ENCODE measurements around the gene CBARP. TPM values are rescaled to one million over a fixed set of nuclear protein-coding genes. Genes with fewer than 3 reads are reported as not detected.
A peak's percentile ranks its signal among the peaks of the same experiment; 100 is the strongest.

CBARP gene
- total RNA-seq, 1 donor from 2014 or later: 7.6 TPM

DNA sequence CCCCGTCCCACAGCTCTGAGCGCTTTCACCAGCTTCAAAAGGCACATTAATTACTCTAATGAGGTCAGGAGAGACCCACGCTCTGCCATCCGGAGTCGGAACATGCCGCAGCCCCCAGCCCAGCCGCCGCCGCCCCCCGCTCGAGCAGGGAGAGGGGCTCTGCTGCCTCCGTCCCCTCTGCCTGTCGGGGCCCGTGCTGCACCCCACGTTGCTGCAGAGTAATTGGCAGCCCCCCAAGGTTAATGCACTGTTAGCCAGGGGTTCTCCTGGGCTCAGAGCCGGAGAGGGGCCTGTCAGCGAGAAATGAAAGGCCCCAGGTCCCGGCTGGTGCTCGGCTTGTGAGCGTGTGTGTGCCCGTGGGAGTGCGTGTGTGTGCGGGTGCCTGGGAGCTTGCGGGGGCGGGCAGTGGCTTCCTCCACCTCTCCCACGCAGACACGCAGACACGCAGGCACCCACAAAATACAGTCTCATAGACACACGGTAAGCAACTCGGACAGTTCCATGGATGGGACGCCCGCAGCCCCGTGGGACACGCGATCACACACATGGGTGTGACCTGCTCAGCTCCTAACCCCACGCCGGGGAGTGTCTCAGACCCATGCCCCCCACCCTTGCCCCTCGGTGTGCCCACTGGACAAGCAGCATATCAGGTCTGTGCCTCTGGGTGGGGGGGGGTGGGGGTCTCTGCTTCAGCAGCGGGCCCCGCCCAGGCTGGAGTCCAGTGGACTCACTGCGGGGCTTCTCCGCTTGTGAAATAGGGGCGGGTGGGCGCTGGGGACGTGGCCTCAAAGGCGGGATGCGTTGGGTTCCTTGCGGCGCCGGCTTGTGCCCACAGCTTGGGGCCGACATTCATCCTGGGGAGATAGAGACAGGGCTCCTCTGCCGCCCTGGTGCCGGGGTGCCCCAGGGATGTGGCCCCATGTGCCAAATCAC, 43.1 kb upstream of the CBARP start:
- Mint-ChIP-seq H3K27ac (ENCODE audit: unreplicated experiment) (no peak overlapping the region), H3K9me3 (ENCODE audit: low read depth) (no peaks in the 10 kb centered on the region), H3K4me3 (ENCODE audit: unreplicated experiment) (no peak overlapping the region), H3K4me1 (ENCODE audit: low read depth) (peaks cover 9% of the 10 kb centered on the region), H3K27me3 (ENCODE audit: low read depth) (no peaks in the 10 kb centered on the region), H3K36me3 (ENCODE audit: low read depth) (peaks cover 2% of the 10 kb centered on the region)
- TF ChIP-seq CTCF (IDR thresholded peaks at IDR 0.05): no peak
- no peak for DNase-seq (ENCODE audit: low spot score)

DNA sequence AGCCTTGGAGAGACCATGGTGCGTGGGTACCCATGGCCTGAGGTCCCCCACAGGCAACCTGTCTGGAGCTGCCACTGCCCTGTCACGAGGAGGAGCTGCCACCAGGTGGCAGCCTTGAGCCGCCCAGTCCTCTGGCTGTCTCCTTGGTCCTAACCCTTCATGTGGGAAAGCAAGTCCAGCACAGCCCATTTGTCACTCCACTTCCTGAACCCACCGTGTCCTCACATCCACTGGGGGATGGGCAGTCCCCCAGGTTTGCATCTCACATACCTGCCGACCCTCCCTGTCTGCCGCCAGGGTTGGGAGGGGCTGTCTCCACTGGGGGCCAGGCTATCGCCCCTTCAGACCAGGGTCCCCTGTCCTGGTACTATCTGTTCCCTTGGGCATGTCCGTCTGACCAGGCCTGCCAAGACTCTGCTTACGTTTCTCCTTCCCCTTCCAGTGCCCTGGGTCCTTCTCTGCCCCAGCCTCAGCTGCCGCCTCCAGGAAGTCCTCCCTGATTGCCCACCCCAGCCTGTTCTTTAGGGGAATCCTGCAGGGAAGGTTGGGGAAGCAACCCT, 42.1 kb upstream of the CBARP start:
- peaks cover 9% of the 10 kb centered on the region for H3K4me1 Mint-ChIP-seq (ENCODE audit: low read depth)
- DNase-seq (ENCODE audit: low spot score): no peak
- H3K9me3 Mint-ChIP-seq (ENCODE audit: low read depth): no peaks in the 10 kb centered on the region
- TF ChIP-seq CTCF (IDR thresholded peaks at IDR 0.05): peak; percentile 94
- no peaks in the 10 kb centered on the region for H3K27me3 Mint-ChIP-seq (ENCODE audit: low read depth)
- H3K36me3 Mint-ChIP-seq (ENCODE audit: low read depth): peaks cover 2% of the 10 kb centered on the region
- peak overlapping the region; percentile 27 for H3K27ac Mint-ChIP-seq (ENCODE audit: unreplicated experiment)
- no peak overlapping the region for H3K4me3 Mint-ChIP-seq (ENCODE audit: unreplicated experiment)

- no peak for TF ChIP-seq CTCF (IDR thresholded peaks at IDR 0.05)
- Mint-ChIP-seq H3K4me1 (ENCODE audit: low read depth) (peaks cover 15% of the 10 kb centered on the region), H3K27me3 (ENCODE audit: low read depth) (no peaks in the 10 kb centered on the region)
Measured at GRCh38 chr19:1278713-1279660, 41.2 kb upstream of the CBARP start.

DNA sequence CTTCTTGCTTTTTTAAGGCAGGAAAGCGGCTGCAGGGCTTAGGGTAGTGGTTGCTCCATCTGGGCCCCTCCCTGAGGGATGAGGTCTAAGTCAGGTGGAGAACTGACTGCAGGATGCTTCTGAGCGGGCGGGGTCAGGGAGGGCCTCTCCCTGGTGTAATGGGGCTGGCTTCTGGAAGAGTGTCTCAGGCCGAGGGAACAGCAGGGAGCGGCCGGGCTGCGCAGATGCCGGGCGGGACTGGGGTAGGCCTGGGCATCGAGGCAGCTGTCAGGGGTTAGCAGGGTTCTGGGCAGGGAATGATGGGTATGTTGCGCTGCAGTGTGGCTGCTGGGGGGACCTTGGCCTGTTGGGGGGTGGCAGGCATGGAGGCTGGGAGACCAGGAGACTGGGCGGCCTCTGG, 40.3 kb upstream of the CBARP start:
- H3K4me3 Mint-ChIP-seq (ENCODE audit: unreplicated experiment): no peak overlapping the region
- no peak for TF ChIP-seq CTCF (IDR thresholded peaks at IDR 0.05)
- DNase-seq (ENCODE audit: low spot score): no peak
- peaks cover 9% of the 10 kb centered on the region for H3K36me3 Mint-ChIP-seq (ENCODE audit: low read depth)
- H3K4me1 Mint-ChIP-seq (ENCODE audit: low read depth): peaks cover 23% of the 10 kb centered on the region
- H3K9me3 Mint-ChIP-seq (ENCODE audit: low read depth): no peaks in the 10 kb centered on the region
- no peaks in the 10 kb centered on the region for H3K27me3 Mint-ChIP-seq (ENCODE audit: low read depth)
- H3K27ac Mint-ChIP-seq (ENCODE audit: unreplicated experiment): no peak overlapping the region

More at GRCh38 chr19:1278713-1279660, 41.2 kb upstream of the CBARP start:
- Mint-ChIP-seq H3K27ac (ENCODE audit: unreplicated experiment) (no peak overlapping the region), H3K9me3 (ENCODE audit: low read depth) (no peaks in the 10 kb centered on the region), H3K36me3 (ENCODE audit: low read depth) (peaks cover 2% of the 10 kb centered on the region), H3K4me3 (ENCODE audit: unreplicated experiment) (no peak overlapping the region)
- DNase-seq (ENCODE audit: low spot score): no peak

DNA sequence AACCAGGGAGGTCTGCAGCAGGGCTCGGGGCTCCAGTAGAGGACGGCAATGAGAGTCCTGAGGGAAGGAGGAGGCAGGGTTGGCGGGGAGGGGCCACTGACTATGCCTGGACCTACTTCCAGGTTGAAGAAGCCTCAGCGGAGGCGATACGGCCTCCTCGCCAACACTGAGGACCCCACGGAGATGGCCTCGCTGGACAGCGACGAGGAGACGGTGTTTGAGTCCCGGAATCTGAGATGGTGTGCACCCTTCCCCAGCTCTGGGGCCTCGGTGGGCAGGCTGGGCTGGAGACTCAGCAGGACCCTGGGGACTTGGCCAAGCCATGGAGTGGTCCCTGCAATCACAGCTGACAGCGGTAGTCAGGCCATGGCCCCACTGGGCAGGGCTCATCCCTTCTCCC, 39.3 kb upstream of the CBARP start:
- peaks cover 17% of the 10 kb centered on the region for H3K36me3 Mint-ChIP-seq (ENCODE audit: low read depth)
- H3K27ac Mint-ChIP-seq (ENCODE audit: unreplicated experiment): peak overlapping the region; percentile 92
- H3K4me3 Mint-ChIP-seq (ENCODE audit: unreplicated experiment): peak overlapping the region; percentile 65

More for the DNA sequence above, 39.3 kb upstream of the CBARP start:
- Mint-ChIP-seq H3K27me3 (ENCODE audit: low read depth) (no peaks in the 10 kb centered on the region), H3K9me3 (ENCODE audit: low read depth) (no peaks in the 10 kb centered on the region), H3K4me1 (ENCODE audit: low read depth) (peaks cover 31% of the 10 kb centered on the region)
- no peak for DNase-seq (ENCODE audit: low spot score)
- TF ChIP-seq CTCF (IDR thresholded peaks at IDR 0.05): no peak
